Motor neuron (in vitro differentiated cells): ENCODE data around the gene TAS2R41. TPM values are rescaled to one million over a fixed set of nuclear protein-coding genes. Genes with fewer than 3 reads are reported as not detected.

Experiments
- ATAC-seq, 8 experiments: fragments of 200-7000 bp; cut with Tn5 transposase; replicated peaks in 6 of 8; 2 replicates each; pipeline ENCODE4 v1.8.0; 2021; ENCODE audit warnings: mild to moderate bottlenecking in 8 of 8, moderate library complexity in 8 of 8
- H3K27ac ChIP-seq, 2 donors: fragments of 250-450 bp; sonication (Bioruptor Pico); 2 replicates each; pipeline ENCODE4 v1.9.0; 2021; ENCODE audit warnings: antibody characterized with exemption in 2 of 2, mild to moderate bottlenecking in 2 of 2, moderate library complexity in 1 of 2
- H3K4me1 ChIP-seq, 2 donors: fragments of 250-450 bp; sonication (Bioruptor Pico); replicated peaks in 1 of 2; 2 replicates each; pipeline ENCODE4 v1.6.1; 2021; ENCODE audit warnings: antibody characterized with exemption in 2 of 2, mild to moderate bottlenecking in 2 of 2, moderate library complexity in 1 of 2
- H3K4me3 ChIP-seq, 5 donors: fragments of 250-450 bp; sonication (Bioruptor Pico); 2 replicates each; pipeline ENCODE4 v1.9.0; 2021; ENCODE audit warnings: antibody characterized with exemption in 5 of 5, mild to moderate bottlenecking in 5 of 5, moderate library complexity in 4 of 5
- WGBS, 10 experiments: fragments of 450-650 bp; shearing (Covaris generic); methylation state at CpG; one replicate each; pipeline ENCODE4 v1.0.0; 2022; 5-methylcytosine and 5-hydroxymethylcytosine counted together
- in situ Hi-C, 9 experiments: fragments of 400-800 bp; cut with MboI; loops; one replicate each; pipeline ENCODE4 v1.15.0; 2021; ENCODE audit warnings: low sequenced_read_pairs in 9 of 9, low pct_unique_long_range_greater_than_20kb in 2 of 9; ENCODE audit not compliant: unreplicated experiment in 9 of 9
- total RNA-seq, 8 experiments: library from RNA; unstranded; fragments of 300-600 nt; gene quantifications; 2 replicates each; pipeline versions ENCODE4 v1.2.3 to v1.2.4, GENCODE V29; 2022

The TAS2R41 gene
- total RNA-seq, 8 experiments from 2014 or later: 1.1 TPM; not detected in 7

GRCh38 chr7:143503261-143503660 lies 25.6 kb downstream of the TAS2R41 start:
- WGBS, 10 experiments: 83 to 100% (median 89%) methylated on average over 1 to 2 of the region's 2 CpGs; no CpG with 5 or more reads in 6 of the 10 experiments
- Histone ChIP-seq H3K4me3 (no peak overlapping the region), H3K4me1 (no peaks in the 10 kb centered on the region), H3K27ac (no peak overlapping the region)
- ATAC-seq: no peak
- in situ Hi-C loops: no loop called here

- ATAC-seq: no peak
- WGBS, 10 experiments: 33 to 100% (median 80%) methylated on average over 1 to 5 of the region's 5 CpGs; no CpG with 5 or more reads in 2 of the 10 experiments
- Histone ChIP-seq H3K27ac (no peak overlapping the region), H3K4me1 (no peaks in the 10 kb centered on the region), H3K4me3 (no peak overlapping the region)
- in situ Hi-C loops: no loop called here
Observed at GRCh38 chr7:143504215-143504936, 26.7 kb downstream of the TAS2R41 start.

- Histone ChIP-seq H3K4me1 (no peaks in the 10 kb centered on the region), H3K27ac (no peak overlapping the region), H3K4me3 (no peak overlapping the region)
- in situ Hi-C loops: no loop called here
- no peak for ATAC-seq
Observed at GRCh38 chr7:143504937-143505297, 27.2 kb downstream of the TAS2R41 start.

GRCh38 chr7:143505838-143506237 lies 28.2 kb downstream of the TAS2R41 start:
- H3K4me3 ChIP-seq: no peak overlapping the region
- no peak overlapping the region for H3K27ac ChIP-seq
- 20 to 60% (median 53%) methylated on average over 1 to 2 of the region's 2 CpGs; no CpG with 5 or more reads in 3 of the 10 experiments for whole genome bisulfite sequencing, 10 experiments
- no peaks in the 10 kb centered on the region for H3K4me1 ChIP-seq
- in situ Hi-C loops: no loop called here
- no peak for ATAC-seq

GRCh38 chr7:143507094-143507518 lies 29.4 kb downstream of the TAS2R41 start:
- no peak for ATAC-seq
- WGBS, 10 experiments: 0 to 87% (median 71%) methylated on average over 1 to 3 of the region's 3 CpGs; no CpG with 5 or more reads in 1 of the 10 experiments
- no peak overlapping the region for H3K27ac ChIP-seq
- no peaks in the 10 kb centered on the region for H3K4me1 ChIP-seq
- in situ Hi-C loops: no loop called here
- no peak overlapping the region for H3K4me3 ChIP-seq

- Histone ChIP-seq H3K27ac (no peak overlapping the region), H3K4me3 (no peak overlapping the region), H3K4me1 (no peaks in the 10 kb centered on the region)
- 57 to 98% (median 88%) methylated on average over 1 to 5 of the region's 5 CpGs; no CpG with 5 or more reads in 2 of the 10 experiments for WGBS, 10 experiments
- ATAC-seq: no peak
- in situ Hi-C loops: no loop called here
Observed at GRCh38 chr7:143507534-143508055, 29.9 kb downstream of the TAS2R41 start.

GRCh38 chr7:143510854-143511592 lies 33.4 kb downstream of the TAS2R41 start:
- no peak for ATAC-seq
- no peaks in the 10 kb centered on the region for H3K4me1 ChIP-seq
- in situ Hi-C loops: no loop called here
- 87 to 100% (median 95%) methylated on average over 2 to 14 of the region's 65 CpGs; no CpG with 5 or more reads in 4 of the 10 experiments for WGBS, 10 experiments
- H3K4me3 ChIP-seq: no peak overlapping the region
- H3K27ac ChIP-seq: no peak overlapping the region

GRCh38 chr7:143511593-143512047 lies 33.9 kb downstream of the TAS2R41 start:
- Histone ChIP-seq H3K27ac (no peak overlapping the region), H3K4me1 (no peaks in the 10 kb centered on the region), H3K4me3 (no peak overlapping the region)
- WGBS, 10 experiments: 98 to 100% methylated on average over 3 to 7 of the region's 23 CpGs; no CpG with 5 or more reads in 8 of the 10 experiments
- in situ Hi-C loops: no loop called here
- no peak for ATAC-seq

GRCh38 chr7:143512488-143513340 lies 35.0 kb downstream of the TAS2R41 start:
- 24 to 94% (median 81%) methylated on average over 2 to 8 of the region's 8 CpGs for WGBS, 10 experiments
- Histone ChIP-seq H3K27ac (no peak overlapping the region), H3K4me1 (peaks cover 0 to 4% of the 10 kb centered on the region in 2 donors), H3K4me3 (no peak overlapping the region)
- in situ Hi-C loops: no loop called here
- ATAC-seq: no peak

- Histone ChIP-seq H3K4me1 (peaks cover 0 to 4% of the 10 kb centered on the region in 2 donors), H3K4me3 (no peak overlapping the region), H3K27ac (no peak overlapping the region)
- 0 to 100% (median 60%) methylated on average over 1 to 2 of the region's 2 CpGs; no CpG with 5 or more reads in 2 of the 10 experiments for WGBS, 10 experiments
- in situ Hi-C loops: no loop called here
- ATAC-seq: no peak
Observed at GRCh38 chr7:143514487-143514886, 36.8 kb downstream of the TAS2R41 start.

- Histone ChIP-seq H3K27ac (no peak overlapping the region), H3K4me3 (no peak overlapping the region), H3K4me1 (peaks cover 0 to 4% of the 10 kb centered on the region in 2 donors)
- in situ Hi-C loops: no loop called here
- no peak for ATAC-seq
- 25 to 100% (median 94%) methylated on average over 2 to 3 of the region's 3 CpGs; no CpG with 5 or more reads in 5 of the 10 experiments for WGBS, 10 experiments
Observed at GRCh38 chr7:143514995-143515735, 37.5 kb downstream of the TAS2R41 start.

- peaks cover 0 to 4% of the 10 kb centered on the region in 2 donors for H3K4me1 ChIP-seq
- no peak overlapping the region for H3K4me3 ChIP-seq
- 46 to 86% (median 59%) methylated on average over 2 of the region's 2 CpGs; no CpG with 5 or more reads in 1 of the 10 experiments for WGBS, 10 experiments
- in situ Hi-C loops: no loop called here
- H3K27ac ChIP-seq: no peak overlapping the region
- ATAC-seq: peak in 3 of 8 experiments; percentile 42 to 64 (median 61)
Observed at GRCh38 chr7:143516981-143517380, 39.3 kb downstream of the TAS2R41 start.
